Smooth muscle cell (in vitro differentiated cells): Measurements from ENCODE around the gene FGF2. TPM values are rescaled to one million over a fixed set of nuclear protein-coding genes. Genes with fewer than 3 reads are reported as not detected.
A peak's percentile ranks its signal among the peaks of the same experiment; 100 is the strongest.

Source experiments
- DNase-seq: peaks from one replicate; lab custom pipeline; 2025; ENCODE audit not compliant: unreplicated experiment; lab: John Stamatoyannopoulos, UW
- H2AFZ ChIP-seq: fragments of 200-600 bp; sonication (generic); 2 replicates; pipeline ENCODE4 v1.6.0; 2016; ENCODE audit warnings: antibody characterized with exemption, low read depth, mild to moderate bottlenecking
- H3F3A ChIP-seq: fragments of 200-600 bp; sonication (generic); 2 replicates; pipeline ENCODE4 v1.6.0; 2017; ENCODE audit warnings: antibody characterized with exemption, low read depth
- H3K27ac ChIP-seq: fragments of 200-600 bp; sonication (generic); 2 replicates; pipeline ENCODE4 v1.5.1; 2016; ENCODE audit warnings: low read depth, mild to moderate bottlenecking
- H3K27me3 ChIP-seq: fragments of 200-600 bp; sonication (generic); 2 replicates; pipeline ENCODE4 v1.6.1; 2016; ENCODE audit warnings: low read depth, mild to moderate bottlenecking
- H3K36me3 ChIP-seq: fragments of 200-600 bp; sonication (generic); 2 replicates; pipeline ENCODE4 v1.5.1; 2016; ENCODE audit warnings: low read depth
- H3K4me1 ChIP-seq: fragments of 200-600 bp; sonication (generic); 2 replicates; pipeline ENCODE4 v1.5.1; 2016; ENCODE audit warnings: low read depth
- H3K4me2 ChIP-seq: fragments of 200-600 bp; sonication (generic); 2 replicates; pipeline ENCODE4 v1.6.0; 2016; ENCODE audit warnings: mild to moderate bottlenecking
- H3K4me3 ChIP-seq: fragments of 200-600 bp; sonication (generic); 2 replicates; pipeline ENCODE4 v1.5.1; 2016; ENCODE audit warnings: mild to moderate bottlenecking
- H3K79me2 ChIP-seq: fragments of 200-600 bp; sonication (generic); 2 replicates; pipeline ENCODE4 v1.6.0; 2016; ENCODE audit warnings: low read depth, mild to moderate bottlenecking
- H3K9ac ChIP-seq: fragments of 200-600 bp; sonication (generic); 2 replicates; pipeline ENCODE4 v1.6.0; 2016; ENCODE audit warnings: low read depth
- H3K9me3 ChIP-seq: fragments of 200-600 bp; sonication (generic); replicated peaks from 2 replicates; pipeline ENCODE4 v1.5.1; 2016; ENCODE audit warnings: low read depth
- H4K20me1 ChIP-seq: fragments of 200-600 bp; sonication (generic); 2 replicates; pipeline ENCODE4 v1.6.0; 2016; ENCODE audit warnings: low read depth
- WGBS: methylation state at CpG from one replicate; pipeline ENCODE4 v1.1.7; 2016; ENCODE audit warnings: low lambda C conversion rate; 5-methylcytosine and 5-hydroxymethylcytosine counted together
- polyA plus RNA-seq: library from polyadenylated mRNA; unstranded; fragments of >200 nt; fragmentation: Nextera tagmentation; extraction: Ambion mirVana; gene quantifications from 2 replicates; pipeline ENCODE4 v1.2.1, GENCODE V29; 2016
- total RNA-seq: library from RNA; depleted of rRNA; stranded (reverse); fragments of >200 nt; gene quantifications from 2 replicates; pipeline ENCODE4 v1.2.3, GENCODE V29; 2014
- TF ChIP-seq, protein P1 (sequence below): fragments of 200-600 bp; sonication (generic); IDR thresholded peaks from 2 replicates; pipeline ENCODE4 v1.5.1; 2017; ENCODE audit warnings: borderline replicate concordance, mild to moderate bottlenecking, antibody characterized with exemption; ENCODE audit not compliant: insufficient read depth, poor library complexity, severe bottlenecking

FGF2 gene
- total and polyA plus RNA-seq, 2 experiments from 2014 or later = 11.8 to 18.9 TPM

- peaks cover 4% of the 10 kb centered on the region for H3K4me1 ChIP-seq
- no peaks in the 10 kb centered on the region for H3F3A ChIP-seq
- 93% methylated on average over 5 of the region's 5 CpGs for WGBS
- H2AFZ ChIP-seq = no peak overlapping the region
- H3K36me3 ChIP-seq = peaks cover 13% of the 10 kb centered on the region
- no peak overlapping the region for H3K9ac ChIP-seq
- no peak overlapping the region for H3K4me3 ChIP-seq
- H3K27ac ChIP-seq = peak overlapping the region; percentile 11
- no peaks in the 10 kb centered on the region for H3K27me3 ChIP-seq
- H3K4me2 ChIP-seq = peak overlapping the region; percentile 9
- TF ChIP-seq, protein P1, sequence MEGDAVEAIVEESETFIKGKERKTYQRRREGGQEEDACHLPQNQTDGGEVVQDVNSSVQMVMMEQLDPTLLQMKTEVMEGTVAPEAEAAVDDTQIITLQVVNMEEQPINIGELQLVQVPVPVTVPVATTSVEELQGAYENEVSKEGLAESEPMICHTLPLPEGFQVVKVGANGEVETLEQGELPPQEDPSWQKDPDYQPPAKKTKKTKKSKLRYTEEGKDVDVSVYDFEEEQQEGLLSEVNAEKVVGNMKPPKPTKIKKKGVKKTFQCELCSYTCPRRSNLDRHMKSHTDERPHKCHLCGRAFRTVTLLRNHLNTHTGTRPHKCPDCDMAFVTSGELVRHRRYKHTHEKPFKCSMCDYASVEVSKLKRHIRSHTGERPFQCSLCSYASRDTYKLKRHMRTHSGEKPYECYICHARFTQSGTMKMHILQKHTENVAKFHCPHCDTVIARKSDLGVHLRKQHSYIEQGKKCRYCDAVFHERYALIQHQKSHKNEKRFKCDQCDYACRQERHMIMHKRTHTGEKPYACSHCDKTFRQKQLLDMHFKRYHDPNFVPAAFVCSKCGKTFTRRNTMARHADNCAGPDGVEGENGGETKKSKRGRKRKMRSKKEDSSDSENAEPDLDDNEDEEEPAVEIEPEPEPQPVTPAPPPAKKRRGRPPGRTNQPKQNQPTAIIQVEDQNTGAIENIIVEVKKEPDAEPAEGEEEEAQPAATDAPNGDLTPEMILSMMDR = no peak
- no peaks in the 10 kb centered on the region for H3K9me3 ChIP-seq
- no peak for DNase-seq
- H4K20me1 ChIP-seq = no peaks in the 10 kb centered on the region
- H3K79me2 ChIP-seq = peaks cover 7% of the 10 kb centered on the region
Observed at GRCh38 chr4:122875949-122876348, 49.3 kb downstream of the FGF2 start.

DNA sequence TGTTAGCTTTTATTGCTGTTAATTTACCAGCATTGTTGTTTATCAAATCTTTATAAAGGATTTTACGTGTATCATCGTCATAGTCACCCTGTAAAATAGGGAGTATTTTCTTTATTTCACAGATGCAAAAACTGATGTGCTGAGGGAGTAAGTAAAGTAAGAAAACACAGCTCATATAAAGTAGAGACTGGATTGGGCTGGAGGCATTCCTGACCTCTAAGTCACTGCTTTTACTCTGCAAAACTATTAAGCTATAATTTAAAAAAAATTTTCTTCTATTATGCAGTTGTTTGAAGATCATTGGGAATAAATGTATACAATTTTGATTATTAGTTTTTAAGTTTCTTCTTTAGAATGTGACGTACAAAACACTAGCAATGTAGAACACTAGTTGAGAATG lies 49.8 kb downstream of the FGF2 start:
- Histone ChIP-seq H3K4me2 (peak overlapping the region; percentile 9), H3K9ac (no peak overlapping the region), H3K9me3 (no peaks in the 10 kb centered on the region), H3K4me3 (no peak overlapping the region), H3K36me3 (peaks cover 14% of the 10 kb centered on the region), H4K20me1 (no peaks in the 10 kb centered on the region), H3K27me3 (no peaks in the 10 kb centered on the region), H3K27ac (peak overlapping the region; percentile 11), H3K4me1 (peaks cover 4% of the 10 kb centered on the region), H3K79me2 (peaks cover 5% of the 10 kb centered on the region), H3F3A (no peaks in the 10 kb centered on the region), H2AFZ (no peak overlapping the region)
- no peak for DNase-seq
- WGBS = 88% methylated on average over 3 of the region's 3 CpGs
- TF ChIP-seq, protein P1 = no peak

GRCh38 chr4:122879001-122879400 lies 52.4 kb downstream of the FGF2 start:
- TF ChIP-seq, protein P1 = no peak
- peaks cover 14% of the 10 kb centered on the region for H3K36me3 ChIP-seq

GRCh38 chr4:122882857-122883735 lies 56.5 kb downstream of the FGF2 start:
- no peak overlapping the region for H3K9ac ChIP-seq
- DNase-seq = no peak
- H2AFZ ChIP-seq = no peak overlapping the region
- no peaks in the 10 kb centered on the region for H3K79me2 ChIP-seq
- H3F3A ChIP-seq = no peaks in the 10 kb centered on the region
- TF ChIP-seq, protein P1 = no peak
- H3K27ac ChIP-seq = no peak overlapping the region
- no peaks in the 10 kb centered on the region for H3K4me1 ChIP-seq
- H3K36me3 ChIP-seq = peaks cover 14% of the 10 kb centered on the region
- H3K4me3 ChIP-seq = no peak overlapping the region
- H3K9me3 ChIP-seq = no peaks in the 10 kb centered on the region
- no peaks in the 10 kb centered on the region for H3K27me3 ChIP-seq
- 88% methylated on average over 5 of the region's 5 CpGs for WGBS
- H4K20me1 ChIP-seq = no peaks in the 10 kb centered on the region
- no peak overlapping the region for H3K4me2 ChIP-seq

More at GRCh38 chr4:122879001-122879400, 52.4 kb downstream of the FGF2 start:
- H3K27ac ChIP-seq = no peak overlapping the region
- no peaks in the 10 kb centered on the region for H3K27me3 ChIP-seq
- H3K9ac ChIP-seq = no peak overlapping the region
- H3K4me2 ChIP-seq = no peak overlapping the region
- H3K4me1 ChIP-seq = peaks cover 4% of the 10 kb centered on the region
- peaks cover 5% of the 10 kb centered on the region for H3K79me2 ChIP-seq
- no peak overlapping the region for H3K4me3 ChIP-seq
- no peaks in the 10 kb centered on the region for H4K20me1 ChIP-seq
- DNase-seq = no peak
- H3F3A ChIP-seq = no peaks in the 10 kb centered on the region
- H2AFZ ChIP-seq = no peak overlapping the region
- H3K9me3 ChIP-seq = no peaks in the 10 kb centered on the region
